SIG-M5 (cell line): Measurements from ENCODE around the gene FAT1.

Experiments
- DNase-seq: peaks from one replicate; lab custom pipeline; 2025; lab: John Stamatoyannopoulos, UW

FAT1 gene

DNA sequence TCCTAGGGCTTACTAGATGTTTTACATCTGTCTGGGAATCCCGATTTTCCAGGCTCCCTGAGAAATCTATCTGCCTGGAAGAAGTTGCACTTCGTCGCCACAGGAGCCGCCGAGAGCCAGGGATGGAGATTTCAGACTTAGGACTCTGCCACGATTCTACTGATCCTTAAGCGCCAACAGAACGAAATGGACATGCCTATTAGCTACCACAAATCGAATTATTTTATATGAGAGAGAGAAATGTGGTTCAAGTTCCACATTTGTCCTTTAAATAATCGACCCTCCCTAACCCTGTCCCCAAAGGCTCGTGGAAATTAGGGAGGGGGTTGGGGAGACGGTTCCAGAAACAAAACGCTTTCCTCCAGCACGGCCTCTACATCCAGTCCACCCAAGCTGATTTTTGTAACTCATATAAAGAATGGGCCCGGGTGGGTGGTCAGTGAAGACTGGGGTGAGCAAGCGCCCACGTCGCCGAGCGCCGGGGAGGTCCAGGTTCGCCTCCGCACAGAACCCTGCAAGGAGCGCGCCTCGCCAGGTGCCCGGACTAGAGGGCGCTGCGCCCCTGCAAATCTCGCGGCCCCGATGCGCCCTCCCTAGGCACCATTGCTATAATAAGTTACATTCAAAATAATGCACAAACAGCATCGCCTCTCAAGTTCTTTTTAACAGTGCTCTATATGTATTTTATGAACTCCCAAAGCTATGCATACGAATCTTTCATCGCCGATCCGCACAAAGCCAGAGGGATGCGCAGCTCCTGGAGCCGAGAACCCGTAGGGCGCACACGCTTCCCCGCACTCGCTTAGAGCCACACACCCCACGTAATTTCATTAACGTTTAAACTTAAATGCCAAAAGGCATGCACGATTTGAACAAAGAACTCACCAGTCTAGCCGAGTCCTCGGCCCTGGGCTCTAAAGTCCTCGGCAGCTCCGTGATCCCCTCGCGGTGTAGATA lies 2.1 kb upstream of the FAT1 start:
- DNase-seq = no peak

DNA sequence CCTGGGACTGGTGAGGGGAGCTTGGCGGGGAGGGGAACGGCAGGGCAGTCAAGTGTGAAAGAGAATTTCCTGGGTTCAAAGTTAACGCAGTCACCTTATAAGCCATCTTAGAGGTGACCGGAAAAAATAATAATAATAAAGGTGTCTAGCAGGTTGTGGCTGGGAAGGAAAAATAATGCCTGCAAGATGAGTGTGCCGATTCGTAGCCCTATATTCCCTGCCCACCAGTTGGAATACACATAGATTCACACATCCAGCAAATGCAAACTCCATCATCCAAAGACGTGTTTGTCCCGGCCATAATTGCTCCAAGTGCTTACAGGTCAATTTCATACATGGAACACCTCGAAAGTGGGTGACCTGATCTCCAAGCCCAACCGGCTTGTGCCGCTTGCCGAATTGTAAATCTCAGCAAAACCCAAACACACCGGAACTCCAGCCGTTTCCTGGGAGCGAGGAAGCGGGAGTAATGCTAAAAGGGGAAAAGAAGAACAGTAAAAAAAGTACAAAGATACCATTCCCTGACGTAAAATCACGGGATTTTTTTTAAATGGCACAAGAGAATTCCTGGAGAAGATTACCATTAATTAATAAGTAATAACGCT lies 1.3 kb upstream of the FAT1 start:
- no peak for DNase-seq

DNA sequence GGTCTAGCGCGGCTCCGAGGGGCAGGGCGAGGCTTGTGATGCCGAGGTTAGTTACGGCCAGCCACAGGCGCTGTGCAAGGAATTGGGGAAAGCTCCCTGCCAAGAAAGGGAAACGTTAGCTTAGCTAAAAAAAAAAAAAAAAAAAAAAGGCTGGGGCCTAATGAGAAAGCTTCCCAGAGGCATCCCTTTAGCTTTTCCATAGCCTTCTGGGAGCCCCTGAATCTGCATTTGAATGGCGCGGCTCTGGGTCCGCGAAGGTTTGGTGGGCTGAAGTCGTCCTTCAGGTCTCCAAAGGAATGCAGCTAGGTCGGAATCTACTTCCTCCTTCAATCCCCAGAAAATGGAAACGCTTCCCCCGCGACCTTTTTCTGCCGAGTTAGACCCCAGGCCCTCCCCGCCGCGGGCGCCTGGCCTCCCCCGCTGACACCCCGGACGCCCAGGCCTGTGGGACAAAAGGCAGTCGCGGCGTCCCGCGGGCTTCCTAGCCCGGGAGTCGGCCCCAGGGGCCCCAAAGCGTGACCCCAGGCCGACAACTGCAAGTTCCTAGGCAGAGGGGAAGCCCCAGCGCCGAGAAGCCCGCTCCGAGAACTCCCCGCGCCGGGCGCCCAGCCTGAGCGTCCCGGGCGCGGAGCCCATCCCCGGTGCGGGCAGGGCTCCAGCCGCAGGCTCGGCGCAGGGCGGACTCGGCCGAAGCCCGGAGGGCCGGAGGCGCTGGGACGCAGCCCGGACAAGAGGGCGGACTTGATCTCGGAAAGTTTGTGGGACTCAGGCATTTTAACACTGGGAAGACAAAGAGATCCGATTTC lies 605 bp upstream of the FAT1 start:
- no peak for DNase-seq

DNA sequence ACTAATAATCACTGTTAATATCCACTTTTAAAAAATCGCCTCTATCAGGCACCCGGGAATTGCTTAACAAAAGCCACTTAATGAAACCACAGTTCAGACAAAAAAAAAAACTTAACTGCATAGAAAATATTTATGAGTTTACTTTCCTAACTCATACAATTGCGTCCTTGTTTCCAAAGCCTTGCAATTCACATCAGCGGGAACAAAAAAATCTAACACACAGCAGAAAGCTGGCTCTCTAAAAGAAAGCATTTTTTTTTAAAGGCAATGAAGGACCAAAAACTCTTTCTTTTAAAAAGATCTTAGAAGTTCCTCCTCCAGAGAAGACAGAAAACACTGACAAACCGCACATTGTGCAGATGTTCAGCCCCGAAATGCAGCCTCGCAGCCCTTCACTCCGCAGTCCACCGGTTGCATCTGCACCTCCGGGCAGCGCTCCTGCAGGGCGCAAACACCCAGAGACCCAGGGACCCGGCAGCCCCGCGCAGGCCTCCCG lies 812 bp downstream of the FAT1 start:
- no peak for DNase-seq

DNA sequence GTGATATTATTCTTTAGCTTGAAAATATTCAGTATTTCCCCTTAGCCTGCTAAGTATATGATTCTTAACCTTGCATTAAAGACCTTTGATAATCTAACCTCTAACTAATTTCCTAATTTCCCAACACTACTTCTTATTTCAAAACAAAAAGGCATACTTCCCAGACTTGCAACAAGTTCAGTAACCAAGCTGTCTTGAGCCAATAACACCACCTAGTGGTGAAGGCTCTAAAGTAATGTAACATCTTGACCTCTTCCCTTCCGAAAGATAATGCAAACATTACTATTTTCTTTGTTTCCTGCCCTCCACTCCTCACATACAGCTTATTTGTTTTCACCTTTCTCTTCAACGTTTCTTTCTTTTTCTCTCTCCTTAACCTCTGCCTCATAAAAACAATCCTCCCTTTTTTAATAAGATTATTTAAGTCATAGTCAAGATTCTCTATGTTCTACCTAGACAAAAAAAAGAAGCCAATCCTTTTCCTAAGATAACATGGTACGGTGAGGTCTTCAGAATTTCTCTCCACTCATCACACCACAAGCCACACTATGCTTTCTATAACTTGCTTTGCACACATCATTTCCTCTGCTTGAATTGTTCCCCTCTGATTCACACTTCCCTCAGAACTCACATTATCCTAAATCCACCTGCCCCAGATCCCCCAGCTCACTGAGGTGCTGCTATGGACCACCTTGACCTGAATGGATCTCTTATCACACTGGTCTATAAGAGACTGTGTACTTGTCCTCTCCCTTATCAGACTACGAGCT lies 3.5 kb downstream of the FAT1 start:
- no peak for DNase-seq

DNA sequence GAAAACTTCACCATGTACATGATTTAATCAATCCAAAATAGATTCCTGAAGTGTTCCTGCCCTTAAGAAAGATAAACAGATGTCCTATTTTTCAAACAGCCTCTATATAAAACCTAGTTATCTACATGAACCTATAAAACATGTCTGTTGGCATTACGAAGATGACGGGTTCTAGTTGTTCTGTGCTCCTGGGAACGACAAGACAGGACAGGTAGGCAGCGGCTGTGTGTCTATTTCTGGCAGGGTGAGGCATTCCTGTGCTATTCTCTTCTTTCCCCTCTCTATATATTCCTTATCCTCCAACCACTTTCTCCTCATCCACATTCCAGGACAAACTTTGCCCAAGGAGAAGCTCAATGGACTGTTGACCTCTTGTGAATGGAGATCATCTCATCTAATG lies 6.1 kb downstream of the FAT1 start:
- DNase-seq = no peak

DNA sequence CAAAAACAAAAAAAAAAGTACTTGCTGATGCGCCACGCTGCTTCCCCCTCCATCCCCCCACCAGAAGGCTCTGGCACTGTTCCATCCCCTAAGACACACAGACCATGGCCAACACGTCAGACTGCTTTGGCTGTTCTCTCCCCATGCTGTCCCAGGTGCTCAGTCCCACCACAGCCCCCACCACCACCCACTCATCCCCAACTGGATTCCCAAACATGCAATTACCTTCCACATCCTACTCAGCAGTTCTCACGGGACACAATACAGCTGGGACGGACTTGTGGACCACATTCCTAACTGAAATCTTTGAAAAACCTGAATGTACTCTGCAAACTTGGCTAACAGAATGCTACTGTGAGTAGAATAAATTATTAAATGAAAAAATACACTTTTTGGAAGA lies 8.6 kb downstream of the FAT1 start:
- DNase-seq = no peak

DNA sequence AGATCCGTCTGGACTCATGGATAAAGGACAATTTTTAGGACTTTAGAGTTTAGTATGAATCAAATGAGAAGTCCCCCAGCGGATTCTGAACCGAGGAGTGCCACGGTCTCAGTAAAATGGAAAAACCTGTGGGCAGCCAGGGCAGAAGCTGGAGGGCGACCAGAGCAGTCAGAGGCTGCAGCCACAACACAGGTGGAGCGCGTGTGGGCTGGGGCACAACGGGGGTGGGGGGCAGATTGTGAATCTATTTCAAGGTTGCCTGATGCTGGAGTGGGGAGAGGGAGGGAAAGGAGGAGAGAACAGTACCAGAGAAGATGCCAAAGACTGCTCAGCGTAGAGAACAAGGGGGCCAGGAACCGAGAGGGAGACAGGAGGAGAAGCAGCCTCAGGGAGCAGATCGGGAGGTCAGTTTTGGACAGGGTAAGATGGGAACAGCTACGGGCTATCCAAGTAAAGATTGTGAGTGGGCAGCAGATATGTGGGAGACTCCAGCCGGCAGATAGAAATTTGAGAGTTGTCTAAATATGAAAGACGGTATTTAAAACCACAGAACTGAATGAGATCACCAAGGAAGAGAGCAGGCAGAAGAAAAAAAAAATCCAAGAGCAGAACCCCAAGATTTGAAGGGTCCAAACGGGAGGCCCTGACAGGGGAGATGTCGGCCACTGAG lies 9.5 kb downstream of the FAT1 start:
- DNase-seq = no peak

DNA sequence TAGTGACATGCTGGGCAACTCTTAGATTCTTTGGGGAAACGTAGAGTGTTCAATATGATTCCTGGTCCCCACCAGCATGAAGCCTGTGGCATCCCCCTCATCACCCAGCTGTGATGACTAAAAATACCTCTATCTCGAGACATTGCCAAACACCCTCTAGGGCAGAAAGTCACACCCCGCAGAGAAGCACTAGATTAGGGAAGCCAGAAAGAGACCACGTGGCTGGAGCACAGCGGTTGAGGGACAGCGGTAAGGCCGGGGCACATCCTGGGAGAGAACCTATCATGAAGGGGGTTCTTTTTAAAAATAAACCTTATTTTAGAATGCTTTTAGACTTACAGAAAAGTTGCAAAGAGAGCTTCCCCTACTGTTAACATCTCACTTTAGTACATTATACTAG lies 11.0 kb downstream of the FAT1 start:
- no peak for DNase-seq

DNA sequence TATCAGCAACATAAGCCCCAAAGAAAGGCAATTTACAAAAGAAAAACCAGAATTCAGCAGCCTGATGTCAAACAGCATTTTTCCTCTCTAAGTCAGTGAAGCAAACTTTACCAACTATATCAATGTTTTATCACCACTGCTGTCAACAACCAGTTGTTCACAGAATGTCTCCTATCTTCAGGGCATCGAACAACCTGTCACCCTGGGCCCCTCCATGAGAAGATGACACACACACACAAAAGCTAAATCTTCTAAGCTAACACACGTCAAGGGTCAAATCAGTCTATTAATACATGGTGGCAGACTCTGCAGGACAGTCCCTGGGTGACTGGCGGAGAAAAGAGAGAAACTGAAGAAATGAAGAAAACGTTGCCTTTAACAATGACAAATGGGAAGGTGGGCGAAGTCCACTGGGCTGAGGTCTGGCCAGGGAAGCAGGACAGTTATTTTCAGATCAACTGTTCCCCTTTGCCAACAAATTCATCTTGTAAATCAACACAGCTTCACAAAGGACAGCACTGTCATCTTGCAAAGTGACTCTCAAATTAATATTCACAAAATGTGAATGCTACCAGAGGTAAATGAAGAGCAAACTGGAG lies 13.0 kb downstream of the FAT1 start:
- DNase-seq = no peak

DNA sequence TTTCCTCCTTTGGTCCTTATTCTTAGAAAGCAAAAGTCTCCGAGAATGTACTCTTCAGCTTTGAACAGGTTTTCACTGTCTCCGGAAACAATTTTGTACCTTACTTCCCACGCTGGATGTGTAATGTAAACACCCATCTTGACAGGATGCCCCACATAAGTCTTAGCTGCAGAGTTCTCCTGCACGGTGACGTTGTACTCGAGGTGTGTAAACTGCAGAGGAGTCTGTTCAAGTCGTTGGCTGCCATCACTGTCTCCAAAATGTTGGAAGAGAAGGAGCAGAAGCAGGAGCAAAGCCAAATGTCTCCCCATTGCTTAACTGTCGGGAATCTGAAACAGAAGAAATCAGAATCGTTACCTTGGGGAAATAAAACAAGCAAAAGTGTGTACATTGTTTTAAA lies 14.1 kb downstream of the FAT1 start:
- DNase-seq = no peak

DNA sequence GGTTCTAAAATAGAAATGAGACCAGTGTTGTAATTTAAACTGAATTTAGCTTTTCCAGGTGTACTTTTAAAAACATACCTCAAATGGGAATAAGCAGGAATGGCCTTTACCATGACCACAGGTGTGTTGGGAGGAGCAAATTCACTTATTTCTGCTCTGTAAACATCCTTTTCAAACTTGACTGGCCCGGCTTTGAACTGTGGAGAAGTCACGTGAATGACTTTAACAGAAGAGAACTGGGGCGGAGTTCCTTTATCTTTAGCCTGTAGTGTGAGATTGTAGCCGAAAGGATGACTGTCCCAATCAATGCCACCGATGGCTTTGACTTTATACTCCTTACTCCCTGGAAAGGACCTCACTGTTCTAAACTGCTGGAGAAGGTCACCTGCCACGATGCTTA lies 15.1 kb downstream of the FAT1 start:
- no peak for DNase-seq

DNA sequence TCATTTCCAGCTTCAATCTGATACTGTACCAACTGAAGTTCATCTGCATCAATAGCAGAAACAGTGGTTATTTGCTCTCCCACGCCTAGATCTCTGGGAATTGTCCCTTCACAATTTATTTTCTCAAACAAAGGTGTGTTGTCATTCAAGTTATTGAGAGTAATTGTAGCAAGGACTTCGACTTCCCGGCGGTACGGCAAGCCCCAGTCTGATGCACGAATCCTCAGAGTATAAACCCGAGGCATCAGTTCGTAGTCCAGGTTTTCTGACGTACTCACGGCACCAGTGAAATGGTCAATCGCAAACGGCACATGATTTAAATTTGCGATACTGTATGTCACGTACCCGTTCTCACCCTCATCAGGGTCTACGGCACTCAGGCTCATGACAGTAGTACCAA lies 15.7 kb downstream of the FAT1 start:
- DNase-seq = no peak

DNA sequence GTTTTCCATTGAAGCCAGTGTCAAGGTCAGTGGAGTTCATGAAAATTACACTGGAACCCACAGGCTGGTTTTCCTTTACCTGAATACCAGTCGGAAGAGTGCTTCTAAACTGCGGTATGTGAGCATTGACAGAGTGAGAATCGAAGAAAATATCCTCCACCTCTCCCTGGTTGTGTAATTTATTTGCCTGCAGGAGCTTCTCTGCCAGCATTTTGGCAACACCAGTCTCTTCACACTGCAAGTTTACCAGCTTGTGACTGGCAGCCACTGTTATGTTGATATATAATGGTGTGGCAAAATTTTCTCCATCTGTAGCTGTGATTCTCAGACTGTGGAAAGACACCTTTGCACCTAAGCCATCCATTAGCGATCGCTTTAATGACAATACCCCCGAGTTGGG lies 16.1 kb downstream of the FAT1 start:
- DNase-seq = no peak

DNA sequence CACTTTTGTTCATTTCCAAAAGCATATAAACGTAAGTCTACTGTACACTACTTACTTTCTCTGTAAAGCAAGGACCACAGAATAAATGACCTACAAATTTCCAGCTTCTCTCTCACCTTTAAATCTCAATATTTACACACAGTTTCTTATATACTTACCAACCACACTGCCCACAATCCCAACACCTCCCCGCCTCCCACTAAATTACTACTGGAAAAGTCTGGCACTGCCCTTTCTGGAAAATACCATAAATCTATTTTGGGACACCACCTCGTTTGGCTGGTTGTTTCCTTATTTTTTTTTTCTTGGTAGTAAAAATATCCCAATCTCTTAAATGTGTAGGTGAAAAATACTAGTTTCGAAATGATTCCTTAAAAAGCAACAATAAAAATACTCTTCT lies 19.6 kb downstream of the FAT1 start:
- no peak for DNase-seq

DNA sequence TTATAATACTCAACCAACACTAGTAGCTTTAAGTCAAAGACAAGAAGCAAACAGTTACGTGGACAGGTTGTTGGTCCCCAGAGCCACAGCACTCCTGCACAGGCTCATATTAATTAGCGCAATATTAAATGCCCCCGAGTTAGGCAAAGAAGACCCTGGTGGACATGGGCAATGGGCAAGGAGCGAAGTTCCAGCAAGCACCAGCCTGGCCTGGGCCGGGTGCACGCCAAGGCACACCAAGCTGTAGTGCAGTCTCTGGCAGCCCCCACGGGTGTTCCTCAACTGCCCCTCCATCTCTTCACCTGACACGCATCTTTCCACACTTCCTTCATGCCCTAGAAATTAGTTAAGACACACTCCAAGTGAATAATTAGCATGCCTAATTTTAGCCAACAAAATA lies 20.1 kb downstream of the FAT1 start:
- DNase-seq = no peak

DNA sequence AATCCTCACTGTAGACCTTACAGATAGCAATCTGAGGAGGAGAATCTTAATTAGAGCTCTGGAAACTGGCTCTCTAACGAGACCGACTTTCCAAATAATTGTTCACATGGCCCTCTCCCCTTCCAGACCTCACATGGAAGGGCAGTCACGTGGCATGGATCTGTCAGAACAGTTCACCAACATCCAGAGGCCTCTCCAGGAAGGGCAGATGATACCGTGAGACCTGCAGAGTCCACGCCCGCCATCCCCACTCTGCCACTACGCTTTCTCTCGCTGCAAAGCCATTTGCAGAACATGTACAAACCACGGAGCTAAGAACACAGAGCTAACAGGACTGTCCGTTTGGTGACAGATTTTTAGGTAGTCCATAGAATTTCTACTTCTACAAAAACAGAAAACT lies 20.7 kb downstream of the FAT1 start:
- no peak for DNase-seq

DNA sequence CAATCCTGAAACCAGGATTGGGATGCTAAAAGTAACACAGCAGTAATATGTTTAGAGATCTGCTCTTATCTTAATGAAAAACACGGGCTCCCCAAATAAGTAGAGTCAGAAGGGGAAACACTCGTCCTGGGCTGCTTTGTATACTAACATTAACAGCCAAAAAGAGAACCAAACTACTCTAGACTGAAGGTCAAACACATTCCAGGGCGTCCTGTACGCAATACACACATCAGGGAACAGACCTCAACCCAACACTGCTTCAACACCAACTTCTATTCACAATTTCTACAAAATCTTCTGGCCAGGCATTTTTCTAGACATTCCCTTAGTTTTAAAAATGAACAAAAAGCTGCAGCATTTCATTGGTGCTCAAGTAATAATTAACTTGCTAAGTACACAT lies 21.4 kb downstream of the FAT1 start:
- no peak for DNase-seq

DNA sequence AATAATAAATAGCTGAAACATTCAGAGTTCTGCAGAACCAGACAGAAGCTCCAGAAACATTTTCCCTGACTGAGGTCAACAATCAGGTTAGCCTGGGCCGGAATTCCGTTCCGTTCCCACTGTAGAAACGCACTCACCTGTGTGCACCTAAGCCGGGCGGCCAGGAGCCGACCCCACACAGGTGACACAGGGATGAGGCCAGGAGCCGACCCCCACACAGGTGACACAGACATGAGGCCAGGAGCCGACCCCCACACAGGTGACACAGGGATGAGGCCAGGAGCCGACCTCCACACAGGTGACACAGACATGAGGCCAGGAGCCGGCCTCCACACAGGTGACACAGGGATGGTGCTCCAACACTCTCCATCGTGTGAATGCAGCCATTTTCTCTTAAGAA lies 21.9 kb downstream of the FAT1 start:
- no peak for DNase-seq

DNA sequence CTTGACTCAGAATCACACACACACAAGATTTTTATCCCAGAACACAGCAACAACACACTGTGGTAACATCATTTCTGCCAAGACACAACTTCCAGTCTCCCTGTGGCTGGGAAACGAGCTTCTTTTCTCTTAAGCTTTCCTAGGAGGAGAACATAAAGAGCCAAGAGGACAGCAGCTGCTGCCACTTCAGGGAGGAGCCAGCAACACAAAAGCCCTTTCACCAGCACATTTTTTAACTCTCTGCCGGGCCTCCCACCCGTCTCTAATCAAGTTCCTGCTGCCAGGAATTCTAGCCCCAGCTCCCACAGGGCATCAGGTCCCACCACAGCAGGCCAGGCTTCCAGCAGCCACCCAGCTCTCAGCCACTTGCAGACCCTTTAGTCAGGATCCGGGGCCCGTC lies 22.4 kb downstream of the FAT1 start:
- no peak for DNase-seq

DNA sequence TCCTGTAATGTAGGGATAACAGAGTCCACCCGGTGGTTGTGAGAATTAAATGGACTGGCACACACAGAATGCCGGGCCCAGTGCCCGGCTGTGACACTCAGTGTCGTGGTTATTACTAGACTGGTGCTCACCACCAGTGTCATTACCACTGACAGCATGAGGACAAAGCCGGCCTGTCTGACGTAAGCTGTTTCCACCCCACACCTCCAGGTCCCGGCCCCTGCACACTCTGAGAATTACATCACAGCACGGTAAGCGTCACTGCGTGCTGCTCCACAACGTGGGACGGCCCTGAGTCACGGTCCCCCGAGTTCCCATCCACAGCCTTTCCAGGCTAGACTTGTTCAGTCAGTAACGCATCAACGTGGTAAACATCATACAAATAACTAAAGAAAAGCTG lies 22.9 kb downstream of the FAT1 start:
- no peak for DNase-seq
